BLaER1 treated with 17β-estradiol and CSF1 and Interleukin-3, amounts not matched to agents 10 nM and 100 nM (cell line): Measurements from ENCODE around the gene PLG.
"Not testable (repeated sequence)": the region's sequence is repeated elsewhere in the genome, so short reads cannot be mapped to it uniquely, and the experiment has no call there.

Experiments used
- H3K27ac ChIP-seq, 11 experiments: shearing (Covaris generic); formaldehyde crosslinking; 2 replicates each; pipeline ENCODE4 v1.8.1; 2022
- H3K27me3 ChIP-seq, 11 experiments: shearing (Covaris generic); formaldehyde crosslinking; 2 replicates each; pipeline ENCODE4 v1.8.1; 2022
- H3K36me3 ChIP-seq, 11 experiments: shearing (Covaris generic); formaldehyde crosslinking; 2 replicates each; pipeline ENCODE4 v1.8.1; 2022
- H3K4me1 ChIP-seq, 10 experiments: shearing (Covaris generic); formaldehyde crosslinking; 2 replicates each; pipeline ENCODE4 v1.8.1; 2022
- H3K4me2 ChIP-seq, 11 experiments: shearing (Covaris generic); formaldehyde crosslinking; 2 replicates each; pipeline ENCODE4 v1.8.1; 2022
- H3K4me3 ChIP-seq, 10 experiments: shearing (Covaris generic); formaldehyde crosslinking; 2 replicates each; pipeline ENCODE4 v1.8.1; 2022
- H3K9ac ChIP-seq, 11 experiments: shearing (Covaris generic); formaldehyde crosslinking; 2 replicates each; pipeline ENCODE4 v1.8.1; 2022
- H3K9me3 ChIP-seq, 11 experiments: shearing (Covaris generic); formaldehyde crosslinking; replicated peaks in 1 of 11; 2 replicates each; pipeline ENCODE4 v1.8.1; 2022
- H4K20me1 ChIP-seq, 11 experiments: shearing (Covaris generic); formaldehyde crosslinking; 2 replicates each; pipeline ENCODE4 v1.8.1; 2022
- Cebpa-rat ChIP-seq, 11 experiments: shearing (Covaris generic); IDR thresholded peaks; 2 replicates each; pipeline ENCODE4 v1.8.1; 2022

The PLG gene

GRCh38 chr6:160697826-160698225 is 4.2 kb upstream of the PLG start:
- Histone ChIP-seq H3K27me3 (no peaks in the 10 kb centered on the region), H3K4me1 (no peaks in the 10 kb centered on the region), H3K36me3 (no peaks in the 10 kb centered on the region), H3K27ac (no peak overlapping the region), H3K4me3 (no peak overlapping the region), H3K9me3 (peaks cover 0 to 5% (median 0%) of the 10 kb centered on the region in 11 experiments; a peak in 3 of 22 replicates), H4K20me1 (no peaks in the 10 kb centered on the region), H3K4me2 (no peak overlapping the region), H3K9ac (no peak overlapping the region)
- TF ChIP-seq Cebpa-rat (IDR thresholded peaks at IDR 0.05) = no peak

GRCh38 chr6:160704688-160705087 is 2.6 kb downstream of the PLG start:
- H3K27ac ChIP-seq, H3K4me2 ChIP-seq, H3K4me3 ChIP-seq, H3K9ac ChIP-seq, H3K27me3 ChIP-seq, H4K20me1 ChIP-seq, H3K4me1 ChIP-seq, H3K36me3 ChIP-seq, H3K9me3 ChIP-seq: not testable (repeated sequence)

GRCh38 chr6:160708993-160709392 is 6.9 kb downstream of the PLG start:
- not testable (repeated sequence) for H3K4me3 ChIP-seq, H4K20me1 ChIP-seq, H3K27me3 ChIP-seq, H3K36me3 ChIP-seq, H3K27ac ChIP-seq, H3K9me3 ChIP-seq, H3K9ac ChIP-seq, H3K4me2 ChIP-seq, H3K4me1 ChIP-seq

GRCh38 chr6:160714731-160715316 is 12.8 kb downstream of the PLG start:
- no peak overlapping the region for H3K4me2 ChIP-seq
- H4K20me1 ChIP-seq = no peaks in the 10 kb centered on the region
- no peaks in the 10 kb centered on the region for H3K36me3 ChIP-seq
- H3K4me3 ChIP-seq = no peak overlapping the region
- no peak for TF ChIP-seq Cebpa-rat (IDR thresholded peaks at IDR 0.05)
- H3K4me1 ChIP-seq = no peaks in the 10 kb centered on the region
- no peak overlapping the region for H3K9ac ChIP-seq
- H3K27me3 ChIP-seq = no peaks in the 10 kb centered on the region
- H3K27ac ChIP-seq = no peak overlapping the region
- H3K9me3 ChIP-seq = no peaks in the 10 kb centered on the region

GRCh38 chr6:160730911-160731310 is 28.9 kb downstream of the PLG start:
- Histone ChIP-seq H4K20me1 (no peaks in the 10 kb centered on the region), H3K9me3 (no peaks in the 10 kb centered on the region), H3K36me3 (no peaks in the 10 kb centered on the region), H3K4me2 (no peak overlapping the region), H3K27ac (no peak overlapping the region), H3K4me1 (no peaks in the 10 kb centered on the region), H3K4me3 (no peak overlapping the region), H3K27me3 (no peaks in the 10 kb centered on the region), H3K9ac (no peak overlapping the region)
- no peak for TF ChIP-seq Cebpa-rat (IDR thresholded peaks at IDR 0.05)

GRCh38 chr6:160733050-160733646 is 31.1 kb downstream of the PLG start:
- H3K27ac ChIP-seq = no peak overlapping the region
- H4K20me1 ChIP-seq = no peaks in the 10 kb centered on the region
- no peak for TF ChIP-seq Cebpa-rat (IDR thresholded peaks at IDR 0.05)
- H3K4me3 ChIP-seq = no peak overlapping the region
- H3K9me3 ChIP-seq = no peaks in the 10 kb centered on the region
- H3K36me3 ChIP-seq = no peaks in the 10 kb centered on the region
- no peak overlapping the region for H3K4me2 ChIP-seq
- no peak overlapping the region for H3K9ac ChIP-seq
- H3K4me1 ChIP-seq = peaks cover 0 to 10% (median 2%) of the 10 kb centered on the region in 10 experiments; a peak in 10 of 20 replicates
- no peaks in the 10 kb centered on the region for H3K27me3 ChIP-seq

GRCh38 chr6:160734627-160735026 is 32.6 kb downstream of the PLG start:
- no peak overlapping the region for H3K9ac ChIP-seq
- H3K4me2 ChIP-seq = no peak overlapping the region
- H3K27me3 ChIP-seq = no peaks in the 10 kb centered on the region
- H3K4me3 ChIP-seq = no peak overlapping the region
- H3K27ac ChIP-seq = no peak overlapping the region
- TF ChIP-seq Cebpa-rat (IDR thresholded peaks at IDR 0.05) = no peak
- H4K20me1 ChIP-seq = no peaks in the 10 kb centered on the region
- no peaks in the 10 kb centered on the region for H3K36me3 ChIP-seq
- peaks cover 0 to 25% (median 9%) of the 10 kb centered on the region in 10 experiments; a peak in 10 of 20 replicates for H3K4me1 ChIP-seq
- H3K9me3 ChIP-seq = no peaks in the 10 kb centered on the region

- no peaks in the 10 kb centered on the region for H3K27me3 ChIP-seq
- TF ChIP-seq Cebpa-rat (IDR thresholded peaks at IDR 0.05) = no peak
- H4K20me1 ChIP-seq = no peaks in the 10 kb centered on the region
- no peak overlapping the region for H3K9ac ChIP-seq
- no peak overlapping the region for H3K4me2 ChIP-seq
- H3K27ac ChIP-seq = no peak overlapping the region
- no peaks in the 10 kb centered on the region for H3K36me3 ChIP-seq
- H3K4me3 ChIP-seq = no peak overlapping the region
- H3K4me1 ChIP-seq = peaks cover 0 to 34% (median 17%) of the 10 kb centered on the region in 10 experiments; a peak in 13 of 20 replicates
- H3K9me3 ChIP-seq = no peaks in the 10 kb centered on the region
Measured at GRCh38 chr6:160735523-160735922, 33.5 kb downstream of the PLG start.

- no peak overlapping the region for H3K4me3 ChIP-seq
- no peak for TF ChIP-seq Cebpa-rat (IDR thresholded peaks at IDR 0.05)
- peaks cover 0 to 58% (median 40%) of the 10 kb centered on the region in 10 experiments; a peak in 17 of 20 replicates for H3K4me1 ChIP-seq
- no peaks in the 10 kb centered on the region for H3K36me3 ChIP-seq
- H3K27me3 ChIP-seq = no peaks in the 10 kb centered on the region
- H4K20me1 ChIP-seq = no peaks in the 10 kb centered on the region
- peaks cover 0 to 4% (median 2%) of the 10 kb centered on the region in 11 experiments; a peak in 4 of 22 replicates for H3K9me3 ChIP-seq
- no peak overlapping the region for H3K9ac ChIP-seq
- H3K4me2 ChIP-seq = peak overlapping the region in 7 of 11 experiments; percentile 2 to 62 (median 37); a peak in 9 of 22 replicates
- no peak overlapping the region for H3K27ac ChIP-seq
Measured at GRCh38 chr6:160737934-160738333, 35.9 kb downstream of the PLG start.

GRCh38 chr6:160739955-160740354 is 37.9 kb downstream of the PLG start:
- no peaks in the 10 kb centered on the region for H3K27me3 ChIP-seq
- peak overlapping the region in 1 of 11 experiments; percentile 45; a peak in 1 of 22 replicates for H3K9ac ChIP-seq
- peak overlapping the region in 8 of 11 experiments; percentile 50 to 75 (median 62); a peak in 14 of 22 replicates for H3K4me2 ChIP-seq
- H3K36me3 ChIP-seq = no peaks in the 10 kb centered on the region
- H3K9me3 ChIP-seq = peaks cover 0 to 23% (median 15%) of the 10 kb centered on the region in 11 experiments; a peak in 12 of 22 replicates
- H3K4me3 ChIP-seq = no peak overlapping the region
- H3K4me1 ChIP-seq = peaks cover 0 to 76% (median 41%) of the 10 kb centered on the region in 10 experiments; a peak in 17 of 20 replicates
- no peak for TF ChIP-seq Cebpa-rat (IDR thresholded peaks at IDR 0.05)
- peak overlapping the region in 5 of 11 experiments; percentile 44 to 84 (median 75); a peak in 9 of 22 replicates for H3K27ac ChIP-seq
- H4K20me1 ChIP-seq = no peaks in the 10 kb centered on the region
